Measurements from ENCODE around the gene LAMA2. TPM values are rescaled to one million over a fixed set of nuclear protein-coding genes. Genes with fewer than 3 reads are reported as not detected.

LAMA2 gene
- total and polyA plus RNA-seq, 2 experiments from 2014 or later, result 13.4 to 78.1 TPM

DNA sequence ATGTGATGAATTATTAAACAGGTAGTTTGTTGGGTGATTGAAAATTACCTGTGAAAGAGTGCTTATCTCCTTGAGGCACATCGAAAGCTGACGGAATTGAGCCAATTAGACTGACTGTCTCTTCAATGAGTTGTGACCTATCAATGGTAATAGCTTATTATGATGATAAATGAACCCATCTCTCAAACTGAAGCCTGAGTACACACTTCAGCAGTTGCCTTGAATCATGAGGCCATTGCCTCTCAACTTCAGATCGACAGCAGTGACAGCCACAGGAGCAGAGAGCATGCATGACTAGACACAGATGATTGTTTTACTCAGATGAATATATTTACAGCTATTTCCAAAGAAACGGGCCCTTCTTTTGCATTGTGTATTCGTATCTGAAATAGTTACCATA, 323.9 kb downstream of the LAMA2 start:
- no peaks in the 10 kb centered on the region for H3K9me3 ChIP-seq (ENCODE audit: low read depth)
- no peaks in the 10 kb centered on the region for H3K4me1 ChIP-seq (ENCODE audit: low read depth)
- TF ChIP-seq, protein P1, sequence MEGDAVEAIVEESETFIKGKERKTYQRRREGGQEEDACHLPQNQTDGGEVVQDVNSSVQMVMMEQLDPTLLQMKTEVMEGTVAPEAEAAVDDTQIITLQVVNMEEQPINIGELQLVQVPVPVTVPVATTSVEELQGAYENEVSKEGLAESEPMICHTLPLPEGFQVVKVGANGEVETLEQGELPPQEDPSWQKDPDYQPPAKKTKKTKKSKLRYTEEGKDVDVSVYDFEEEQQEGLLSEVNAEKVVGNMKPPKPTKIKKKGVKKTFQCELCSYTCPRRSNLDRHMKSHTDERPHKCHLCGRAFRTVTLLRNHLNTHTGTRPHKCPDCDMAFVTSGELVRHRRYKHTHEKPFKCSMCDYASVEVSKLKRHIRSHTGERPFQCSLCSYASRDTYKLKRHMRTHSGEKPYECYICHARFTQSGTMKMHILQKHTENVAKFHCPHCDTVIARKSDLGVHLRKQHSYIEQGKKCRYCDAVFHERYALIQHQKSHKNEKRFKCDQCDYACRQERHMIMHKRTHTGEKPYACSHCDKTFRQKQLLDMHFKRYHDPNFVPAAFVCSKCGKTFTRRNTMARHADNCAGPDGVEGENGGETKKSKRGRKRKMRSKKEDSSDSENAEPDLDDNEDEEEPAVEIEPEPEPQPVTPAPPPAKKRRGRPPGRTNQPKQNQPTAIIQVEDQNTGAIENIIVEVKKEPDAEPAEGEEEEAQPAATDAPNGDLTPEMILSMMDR (IDR thresholded peaks at IDR 0.05; ENCODE audit: low read depth, low read length), result no peak
- no peak overlapping the region for H3K27ac ChIP-seq
- no peaks in the 10 kb centered on the region for H3K36me3 ChIP-seq
- H3K27me3 ChIP-seq, result no peaks in the 10 kb centered on the region
- no peak for DNase-seq (ENCODE audit: low read depth in 1 of 2, low spot score in 1 of 2)
- no peak overlapping the region for H3K4me3 ChIP-seq

DNA sequence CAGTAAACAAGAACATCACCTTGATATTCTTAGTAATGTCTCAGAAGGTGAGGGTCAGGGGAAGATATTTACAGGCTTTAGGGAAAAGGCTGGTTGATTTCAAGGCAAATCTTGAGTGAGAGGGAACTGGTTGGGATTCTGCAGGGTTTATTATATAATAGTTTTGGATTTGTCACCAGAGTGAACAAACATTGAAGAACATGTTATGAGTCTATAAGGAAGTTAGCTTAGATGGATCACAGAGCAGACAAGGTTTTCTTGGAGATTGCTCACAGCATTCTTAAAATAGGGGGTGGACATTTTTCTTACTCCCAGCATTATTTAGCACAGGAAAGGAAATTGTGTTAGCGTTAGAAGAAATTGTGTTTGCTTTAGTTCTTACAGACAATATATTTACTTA, 324.9 kb downstream of the LAMA2 start:
- H3K4me1 ChIP-seq (ENCODE audit: low read depth), result no peaks in the 10 kb centered on the region
- no peaks in the 10 kb centered on the region for H3K36me3 ChIP-seq
- no peaks in the 10 kb centered on the region for H3K9me3 ChIP-seq (ENCODE audit: low read depth)
- H3K27ac ChIP-seq, result no peak overlapping the region
- no peak overlapping the region for H3K4me3 ChIP-seq
- no peaks in the 10 kb centered on the region for H3K27me3 ChIP-seq
- DNase-seq (ENCODE audit: low read depth in 1 of 2, low spot score in 1 of 2), result no peak
- TF ChIP-seq, protein P1 (IDR thresholded peaks at IDR 0.05; ENCODE audit: low read depth, low read length), result no peak

DNA sequence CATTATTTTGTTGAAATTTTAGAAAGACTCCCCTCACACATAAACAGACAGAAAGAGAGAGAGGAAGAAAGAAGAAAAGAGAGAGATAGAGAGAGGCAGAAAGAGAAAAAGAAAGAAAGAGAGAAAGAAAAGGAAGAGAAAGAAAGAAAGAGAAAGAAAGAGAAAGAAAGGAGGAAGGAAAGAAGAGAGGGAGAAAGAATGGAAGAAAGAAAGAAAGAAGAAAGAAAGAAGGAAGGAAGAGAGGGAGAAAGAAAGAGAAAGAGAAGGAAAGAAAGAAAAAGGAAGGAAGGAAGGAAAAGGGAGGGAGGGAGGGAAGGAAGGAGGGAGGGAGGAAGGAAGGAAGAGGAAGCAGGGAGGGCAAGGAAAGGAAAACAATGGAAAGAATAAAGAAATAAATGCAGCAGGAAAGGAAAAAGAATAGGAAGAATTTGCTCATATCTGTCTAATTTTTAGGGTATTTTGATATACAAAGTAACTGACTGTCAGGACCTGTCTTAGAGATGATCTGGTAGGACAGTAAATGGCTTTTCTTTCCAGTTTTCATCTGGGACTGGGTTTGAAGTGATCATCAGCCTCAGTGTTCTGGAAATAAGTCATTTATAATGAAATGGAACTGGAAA, 325.6 kb downstream of the LAMA2 start:
- H3K4me1 ChIP-seq (ENCODE audit: low read depth), result no peaks in the 10 kb centered on the region
- H3K27ac ChIP-seq, result no peak overlapping the region
- no peak overlapping the region for H3K4me3 ChIP-seq
- TF ChIP-seq, protein P1 (IDR thresholded peaks at IDR 0.05; ENCODE audit: low read depth, low read length), result no peak
- no peak for DNase-seq (ENCODE audit: low read depth in 1 of 2, low spot score in 1 of 2)
- no peaks in the 10 kb centered on the region for H3K9me3 ChIP-seq (ENCODE audit: low read depth)
- H3K36me3 ChIP-seq, result no peaks in the 10 kb centered on the region
- no peaks in the 10 kb centered on the region for H3K27me3 ChIP-seq

DNA sequence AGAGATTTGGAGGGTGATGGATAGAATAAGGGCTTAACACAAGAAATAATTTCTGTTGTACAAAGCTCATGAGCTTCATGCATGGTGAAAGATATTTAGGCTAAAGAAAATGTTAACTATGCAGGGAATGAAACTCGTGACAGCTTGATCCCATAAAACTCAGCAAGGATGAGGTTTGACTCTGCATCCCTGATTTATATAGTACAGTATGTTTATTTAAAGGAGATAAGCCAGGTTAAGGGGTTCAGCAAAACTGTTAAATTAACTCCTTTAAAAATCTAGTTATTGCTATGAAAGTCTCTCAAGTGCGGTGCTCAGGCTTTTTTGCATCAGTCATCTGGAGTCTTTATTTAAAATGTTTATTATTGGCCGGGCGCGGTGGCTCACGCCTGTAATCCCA, 326.4 kb downstream of the LAMA2 start:
- H3K4me1 ChIP-seq (ENCODE audit: low read depth), result no peaks in the 10 kb centered on the region
- H3K9me3 ChIP-seq (ENCODE audit: low read depth), result no peaks in the 10 kb centered on the region
- TF ChIP-seq, protein P1 (IDR thresholded peaks at IDR 0.05; ENCODE audit: low read depth, low read length), result no peak
- H3K27me3 ChIP-seq, result no peaks in the 10 kb centered on the region
- no peaks in the 10 kb centered on the region for H3K36me3 ChIP-seq
- peak in 1 of 2 donors; percentile 18 for DNase-seq (ENCODE audit: low read depth in 1 of 2, low spot score in 1 of 2)
- H3K27ac ChIP-seq, result no peak overlapping the region
- H3K4me3 ChIP-seq, result no peak overlapping the region

DNA sequence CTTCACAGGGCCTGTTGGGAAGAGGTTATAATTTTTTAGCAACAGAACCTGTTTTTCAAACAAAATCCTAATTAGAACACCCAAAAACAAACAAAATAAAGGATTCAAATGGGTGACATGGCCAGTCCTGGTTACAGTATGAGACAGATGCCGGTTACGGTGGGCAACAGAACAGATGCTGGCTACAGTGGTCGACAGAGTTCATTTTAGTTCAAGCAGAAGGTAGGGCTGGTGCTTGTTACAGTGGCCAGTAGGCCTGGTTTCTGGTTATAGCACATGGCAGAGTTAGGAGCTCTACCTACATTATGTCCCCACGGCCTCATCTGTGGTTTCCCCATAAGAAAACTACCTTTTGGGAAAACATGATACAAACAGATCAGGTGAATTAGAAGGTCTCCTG, 327.7 kb downstream of the LAMA2 start:
- H3K9me3 ChIP-seq (ENCODE audit: low read depth), result no peaks in the 10 kb centered on the region
- H3K4me3 ChIP-seq, result no peak overlapping the region
- no peaks in the 10 kb centered on the region for H3K4me1 ChIP-seq (ENCODE audit: low read depth)
- TF ChIP-seq, protein P1 (IDR thresholded peaks at IDR 0.05; ENCODE audit: low read depth, low read length), result no peak
- DNase-seq (ENCODE audit: low read depth in 1 of 2, low spot score in 1 of 2), result no peak
- no peaks in the 10 kb centered on the region for H3K36me3 ChIP-seq
- no peak overlapping the region for H3K27ac ChIP-seq
- H3K27me3 ChIP-seq, result no peaks in the 10 kb centered on the region

Measured in cardiac muscle cell (in vitro differentiated cells and primary cell).